Measurements from ENCODE around the gene ASPA. TPM values are rescaled to one million over a fixed set of nuclear protein-coding genes. Genes with fewer than 3 reads are reported as not detected.
"Not testable (repeated sequence)": the region's sequence is repeated elsewhere in the genome, so short reads cannot be mapped to it uniquely, and the experiment has no call there.

ASPA gene
- total and polyA plus RNA-seq, 2 experiments from 2014 or later, result 0.13 TPM; not detected in 1

DNA sequence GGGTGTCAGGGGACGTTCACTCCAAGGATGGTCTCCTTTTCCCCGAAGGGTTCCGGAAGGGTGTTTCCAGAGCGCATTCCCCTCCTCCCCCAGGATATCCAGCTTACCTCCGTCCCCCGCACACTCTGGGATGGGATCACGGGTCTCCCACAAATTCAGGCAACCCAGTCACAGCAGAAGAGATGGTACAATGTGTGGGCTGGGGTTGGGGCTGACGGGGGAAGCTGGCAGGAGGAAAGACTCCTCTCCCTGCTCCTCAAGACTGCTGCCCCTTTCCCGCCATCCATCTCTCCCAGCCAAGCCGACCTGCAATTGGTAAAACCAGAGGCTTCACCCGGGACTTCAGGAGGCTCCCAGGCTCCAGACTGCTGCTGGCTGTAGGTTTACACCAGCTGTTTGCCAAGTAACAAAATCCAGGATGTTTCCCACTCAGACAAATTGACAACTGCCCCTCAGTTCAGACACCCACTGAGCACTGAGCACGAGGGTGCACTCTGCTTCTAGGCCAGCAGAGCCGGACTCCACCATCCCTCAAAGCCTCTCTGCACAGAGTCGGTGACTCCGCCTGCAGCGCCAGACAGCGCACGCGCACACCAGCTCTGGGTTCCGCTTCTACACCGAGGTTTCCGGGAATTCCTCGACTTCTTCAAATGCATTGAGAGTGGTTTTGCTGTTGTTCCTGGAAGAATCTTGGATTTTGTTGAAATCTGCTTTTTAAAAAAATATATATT, 37.7 kb downstream of the ASPA start:
- ATAC-seq, result peak; percentile 58
- 0 out of 3 replicates have a peak overlapping the region, but pooled peaks have one; percentile 41 for H3K4me3 Mint-ChIP-seq

DNA sequence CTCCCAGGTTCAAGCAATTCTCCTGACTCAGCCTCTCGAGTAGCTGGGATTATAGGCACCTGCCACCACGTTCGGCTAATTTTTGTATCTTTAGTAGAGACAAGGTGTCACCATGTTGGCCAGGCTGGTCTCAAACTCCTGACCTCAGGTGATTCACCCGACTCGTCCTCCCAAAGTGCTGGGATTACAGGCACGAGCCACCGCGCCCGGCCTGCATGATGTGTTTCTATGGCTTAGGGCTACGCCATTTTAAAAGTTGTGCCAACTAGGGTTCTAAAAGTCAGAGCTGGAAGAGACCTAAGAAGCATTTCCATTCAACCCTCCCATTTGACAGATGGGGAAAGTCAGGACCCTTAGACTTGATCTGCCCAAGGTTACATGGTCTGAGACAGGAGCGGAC, 38.4 kb downstream of the ASPA start:
- not testable (repeated sequence) for H3K27ac Mint-ChIP-seq; H3K4me2 ChIP-seq; H3K9me3 Mint-ChIP-seq; H2AFZ ChIP-seq; H3K27ac ChIP-seq (ENCODE audit: low read depth); H3K79me2 ChIP-seq (replicated peaks; ENCODE audit: insufficient read depth); DNase-seq (ENCODE audit: low spot score); H3K36me3 ChIP-seq (ENCODE audit: insufficient read depth); H3K4me3 ChIP-seq; ATAC-seq; H3K36me3 Mint-ChIP-seq (ENCODE audit: low read depth); H3F3A ChIP-seq (replicated peaks; ENCODE audit: low read depth); H3K27me3 ChIP-seq (ENCODE audit: insufficient read depth); H3K4me3 Mint-ChIP-seq; H4K20me1 ChIP-seq (replicated peaks; ENCODE audit: insufficient read depth)
- peaks cover 36% of the 10 kb centered on the region for H3K4me1 Mint-ChIP-seq
- peaks cover 31% of the 10 kb centered on the region for H3K27me3 Mint-ChIP-seq (ENCODE audit: insufficient read depth, low read depth, poor library complexity)
- Histone ChIP-seq H3K9me2 (ENCODE audit: insufficient read depth) (peaks cover 12% of the 10 kb centered on the region), H3K4me1 (ENCODE audit: insufficient read depth) (peaks cover 28% of the 10 kb centered on the region)

More for the DNA sequence above, 37.7 kb downstream of the ASPA start:
- H3K4me3 ChIP-seq, result no peak overlapping the region
- H3K27me3 Mint-ChIP-seq (ENCODE audit: insufficient read depth, low read depth, poor library complexity), result peaks cover 31% of the 10 kb centered on the region
- peaks cover 6% of the 10 kb centered on the region; the same call in 2 of the 3 replicates for H3K9me3 Mint-ChIP-seq
- no peaks in the 10 kb centered on the region for H3F3A ChIP-seq (replicated peaks; ENCODE audit: low read depth)
- H3K27ac ChIP-seq (ENCODE audit: low read depth), result no peak overlapping the region
- no peak for DNase-seq (ENCODE audit: low spot score)
- no peaks in the 10 kb centered on the region for H4K20me1 ChIP-seq (replicated peaks; ENCODE audit: insufficient read depth)
- peaks cover 28% of the 10 kb centered on the region for H3K4me1 ChIP-seq (ENCODE audit: insufficient read depth)
- no peaks in the 10 kb centered on the region for H3K36me3 Mint-ChIP-seq (ENCODE audit: low read depth)
- peak overlapping the region; percentile 69 for H3K4me2 ChIP-seq
- H3K27me3 ChIP-seq (ENCODE audit: insufficient read depth), result no peaks in the 10 kb centered on the region
- peak overlapping the region; percentile 93 for H2AFZ ChIP-seq
- no peak overlapping the region for H3K27ac Mint-ChIP-seq
- TF ChIP-seq, protein P1, sequence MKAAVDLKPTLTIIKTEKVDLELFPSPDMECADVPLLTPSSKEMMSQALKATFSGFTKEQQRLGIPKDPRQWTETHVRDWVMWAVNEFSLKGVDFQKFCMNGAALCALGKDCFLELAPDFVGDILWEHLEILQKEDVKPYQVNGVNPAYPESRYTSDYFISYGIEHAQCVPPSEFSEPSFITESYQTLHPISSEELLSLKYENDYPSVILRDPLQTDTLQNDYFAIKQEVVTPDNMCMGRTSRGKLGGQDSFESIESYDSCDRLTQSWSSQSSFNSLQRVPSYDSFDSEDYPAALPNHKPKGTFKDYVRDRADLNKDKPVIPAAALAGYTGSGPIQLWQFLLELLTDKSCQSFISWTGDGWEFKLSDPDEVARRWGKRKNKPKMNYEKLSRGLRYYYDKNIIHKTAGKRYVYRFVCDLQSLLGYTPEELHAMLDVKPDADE (IDR thresholded peaks at IDR 0.05), result no peak
- no peaks in the 10 kb centered on the region; the same call in 1 of the 2 replicates for H3K36me3 ChIP-seq (ENCODE audit: insufficient read depth)
- H3K9me2 ChIP-seq (ENCODE audit: insufficient read depth), result peaks cover 6% of the 10 kb centered on the region; the same call in 1 of the 2 replicates
- peaks cover 36% of the 10 kb centered on the region for H3K4me1 Mint-ChIP-seq
- no peaks in the 10 kb centered on the region for H3K79me2 ChIP-seq (replicated peaks; ENCODE audit: insufficient read depth)

DNA sequence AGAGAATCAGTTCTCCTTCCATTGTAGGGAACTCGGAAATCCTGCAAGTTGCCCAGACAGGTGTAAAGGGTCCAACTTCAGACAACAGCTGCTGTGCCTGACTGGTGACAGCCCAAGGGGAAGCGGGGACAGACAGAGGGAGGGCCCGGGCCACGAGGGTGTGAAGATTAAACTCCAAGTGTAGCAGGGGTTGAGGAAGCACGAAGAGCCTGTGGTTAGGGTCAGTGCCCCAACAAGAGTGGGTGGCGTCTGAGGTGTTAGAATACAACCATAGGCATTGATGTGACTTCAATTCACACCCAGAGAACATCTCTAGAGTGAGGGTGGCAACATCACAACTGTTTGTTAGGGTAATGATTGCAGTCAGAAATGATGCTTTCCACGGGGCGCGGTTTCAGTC, 39.1 kb downstream of the ASPA start:
- Histone ChIP-seq H3K4me1 (ENCODE audit: insufficient read depth) (peaks cover 26% of the 10 kb centered on the region), H3K36me3 (ENCODE audit: insufficient read depth) (no peaks in the 10 kb centered on the region; the same call in 1 of the 2 replicates), H2AFZ (no peak overlapping the region), H3K9me2 (ENCODE audit: insufficient read depth) (peaks cover 12% of the 10 kb centered on the region), H3K27me3 (ENCODE audit: insufficient read depth) (no peaks in the 10 kb centered on the region), H3F3A (replicated peaks; ENCODE audit: low read depth) (no peaks in the 10 kb centered on the region), H3K4me3 (no peak overlapping the region), H3K27ac (ENCODE audit: low read depth) (no peak overlapping the region), H3K4me2 (no peak overlapping the region), H3K79me2 (replicated peaks; ENCODE audit: insufficient read depth) (no peaks in the 10 kb centered on the region), H4K20me1 (replicated peaks; ENCODE audit: insufficient read depth) (no peaks in the 10 kb centered on the region)
- no peak overlapping the region for H3K4me3 Mint-ChIP-seq
- ATAC-seq, result no peak
- no peaks in the 10 kb centered on the region for H3K36me3 Mint-ChIP-seq (ENCODE audit: low read depth)
- H3K9me3 Mint-ChIP-seq, result no peaks in the 10 kb centered on the region; the same call in 2 of the 3 replicates
- peaks cover 31% of the 10 kb centered on the region for H3K27me3 Mint-ChIP-seq (ENCODE audit: insufficient read depth, low read depth, poor library complexity)
- H3K4me1 Mint-ChIP-seq, result peaks cover 32% of the 10 kb centered on the region
- no peak for DNase-seq (ENCODE audit: low spot score)
- no peak overlapping the region; the same call in 1 of the 2 replicates for H3K27ac Mint-ChIP-seq
- TF ChIP-seq ZNF114 (CRISPR knock-in tag; IDR thresholded peaks at IDR 0.05), result no peak
- TF ChIP-seq POLR2AphosphoS5 (IDR thresholded peaks at IDR 0.05; ENCODE audit: low read depth), result no peak
- no peak for TF ChIP-seq CREB1 (CRISPR knock-in tag; IDR thresholded peaks at IDR 0.05; ENCODE audit: low read depth)
- TF ChIP-seq, protein P2, sequence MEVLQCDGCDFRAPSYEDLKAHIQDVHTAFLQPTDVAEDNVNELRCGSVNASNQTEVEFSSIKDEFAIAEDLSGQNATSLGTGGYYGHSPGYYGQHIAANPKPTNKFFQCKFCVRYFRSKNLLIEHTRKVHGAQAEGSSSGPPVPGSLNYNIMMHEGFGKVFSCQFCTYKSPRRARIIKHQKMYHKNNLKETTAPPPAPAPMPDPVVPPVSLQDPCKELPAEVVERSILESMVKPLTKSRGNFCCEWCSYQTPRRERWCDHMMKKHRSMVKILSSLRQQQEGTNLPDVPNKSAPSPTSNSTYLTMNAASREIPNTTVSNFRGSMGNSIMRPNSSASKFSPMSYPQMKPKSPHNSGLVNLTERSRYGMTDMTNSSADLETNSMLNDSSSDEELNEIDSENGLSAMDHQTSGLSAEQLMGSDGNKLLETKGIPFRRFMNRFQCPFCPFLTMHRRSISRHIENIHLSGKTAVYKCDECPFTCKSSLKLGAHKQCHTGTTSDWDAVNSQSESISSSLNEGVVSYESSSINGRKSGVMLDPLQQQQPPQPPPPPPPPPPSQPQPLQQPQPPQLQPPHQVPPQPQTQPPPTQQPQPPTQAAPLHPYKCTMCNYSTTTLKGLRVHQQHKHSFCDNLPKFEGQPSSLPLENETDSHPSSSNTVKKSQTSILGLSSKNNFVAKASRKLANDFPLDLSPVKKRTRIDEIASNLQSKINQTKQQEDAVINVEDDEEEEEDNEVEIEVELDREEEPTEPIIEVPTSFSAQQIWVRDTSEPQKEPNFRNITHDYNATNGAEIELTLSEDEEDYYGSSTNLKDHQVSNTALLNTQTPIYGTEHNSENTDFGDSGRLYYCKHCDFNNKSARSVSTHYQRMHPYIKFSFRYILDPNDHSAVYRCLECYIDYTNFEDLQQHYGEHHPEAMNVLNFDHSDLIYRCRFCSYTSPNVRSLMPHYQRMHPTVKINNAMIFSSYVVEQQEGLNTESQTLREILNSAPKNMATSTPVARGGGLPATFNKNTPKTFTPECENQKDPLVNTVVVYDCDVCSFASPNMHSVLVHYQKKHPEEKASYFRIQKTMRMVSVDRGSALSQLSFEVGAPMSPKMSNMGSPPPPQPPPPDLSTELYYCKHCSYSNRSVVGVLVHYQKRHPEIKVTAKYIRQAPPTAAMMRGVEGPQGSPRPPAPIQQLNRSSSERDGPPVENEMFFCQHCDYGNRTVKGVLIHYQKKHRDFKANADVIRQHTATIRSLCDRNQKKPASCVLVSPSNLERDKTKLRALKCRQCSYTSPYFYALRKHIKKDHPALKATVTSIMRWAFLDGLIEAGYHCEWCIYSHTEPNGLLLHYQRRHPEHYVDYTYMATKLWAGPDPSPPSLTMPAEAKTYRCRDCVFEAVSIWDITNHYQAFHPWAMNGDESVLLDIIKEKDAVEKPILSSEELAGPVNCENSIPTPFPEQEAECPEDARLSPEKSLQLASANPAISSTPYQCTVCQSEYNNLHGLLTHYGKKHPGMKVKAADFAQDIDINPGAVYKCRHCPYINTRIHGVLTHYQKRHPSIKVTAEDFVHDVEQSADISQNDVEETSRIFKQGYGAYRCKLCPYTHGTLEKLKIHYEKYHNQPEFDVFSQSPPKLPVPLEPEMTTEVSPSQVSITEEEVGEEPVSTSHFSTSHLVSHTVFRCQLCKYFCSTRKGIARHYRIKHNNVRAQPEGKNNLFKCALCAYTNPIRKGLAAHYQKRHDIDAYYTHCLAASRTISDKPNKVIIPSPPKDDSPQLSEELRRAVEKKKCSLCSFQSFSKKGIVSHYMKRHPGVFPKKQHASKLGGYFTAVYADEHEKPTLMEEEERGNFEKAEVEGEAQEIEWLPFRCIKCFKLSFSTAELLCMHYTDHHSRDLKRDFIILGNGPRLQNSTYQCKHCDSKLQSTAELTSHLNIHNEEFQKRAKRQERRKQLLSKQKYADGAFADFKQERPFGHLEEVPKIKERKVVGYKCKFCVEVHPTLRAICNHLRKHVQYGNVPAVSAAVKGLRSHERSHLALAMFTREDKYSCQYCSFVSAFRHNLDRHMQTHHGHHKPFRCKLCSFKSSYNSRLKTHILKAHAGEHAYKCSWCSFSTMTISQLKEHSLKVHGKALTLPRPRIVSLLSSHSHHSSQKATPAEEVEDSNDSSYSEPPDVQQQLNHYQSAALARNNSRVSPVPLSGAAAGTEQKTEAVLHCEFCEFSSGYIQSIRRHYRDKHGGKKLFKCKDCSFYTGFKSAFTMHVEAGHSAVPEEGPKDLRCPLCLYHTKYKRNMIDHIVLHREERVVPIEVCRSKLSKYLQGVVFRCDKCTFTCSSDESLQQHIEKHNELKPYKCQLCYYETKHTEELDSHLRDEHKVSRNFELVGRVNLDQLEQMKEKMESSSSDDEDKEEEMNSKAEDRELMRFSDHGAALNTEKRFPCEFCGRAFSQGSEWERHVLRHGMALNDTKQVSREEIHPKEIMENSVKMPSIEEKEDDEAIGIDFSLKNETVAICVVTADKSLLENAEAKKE (CRISPR knock-in tag; IDR thresholded peaks at IDR 0.05), result no peak
- TF ChIP-seq, protein P1 (IDR thresholded peaks at IDR 0.05), result no peak
- no peak for TF ChIP-seq NANOG (IDR thresholded peaks at IDR 0.05; ENCODE audit: borderline replicate concordance)
- TF ChIP-seq EZH2 (IDR thresholded peaks at IDR 0.05; ENCODE audit: low read depth, unreplicated experiment), result no peak

Data from GM23338 (cell line).